Renal pelvis (tissue), 4 donors: Measurements from ENCODE around the gene C12orf54. TPM values are rescaled to one million over a fixed set of nuclear protein-coding genes. Genes with fewer than 3 reads are reported as not detected.
A peak's percentile ranks its signal among the peaks of the same experiment; 100 is the strongest.
"Not testable (repeated sequence)": the region's sequence is repeated elsewhere in the genome, so short reads cannot be mapped to it uniquely, and the experiment has no call there.

Experiments used
- DNase-seq: peaks from one replicate; pipeline ENCODE4 v3.0.0-alpha.2; 2013
- polyA plus RNA-seq, 3 donors: library from polyadenylated mRNA; unstranded; fragments of 120-200 nt; gene quantifications; one replicate each; pipeline ENCODE4 v1.2.1, GENCODE V29; 2013; ENCODE audit not compliant: insufficient read length in 3 of 3

Gene C12orf54
- polyA plus RNA-seq, 3 donors = 0.56 to 0.61 TPM; not detected in 1

DNA sequence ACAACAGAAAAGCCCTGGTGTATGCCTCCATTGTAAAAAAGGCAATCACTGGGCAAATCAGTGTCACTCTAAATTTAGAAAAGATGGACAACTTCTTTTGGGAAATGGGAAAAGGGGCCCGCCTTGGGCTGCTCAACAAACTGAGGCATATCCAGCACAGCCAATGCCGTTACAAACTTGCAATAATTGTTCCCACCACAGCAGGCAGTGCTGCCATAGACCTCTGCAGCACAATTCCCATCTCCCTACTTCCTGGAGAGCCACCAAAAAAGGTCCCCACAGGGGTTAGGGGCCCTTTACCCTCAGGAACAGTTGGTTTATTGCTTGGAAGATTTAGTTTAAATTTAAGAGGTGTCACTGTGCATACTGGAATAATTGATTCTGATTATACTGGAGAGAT, 26.7 kb downstream of the C12orf54 start:
- DNase-seq = no peak

DNA sequence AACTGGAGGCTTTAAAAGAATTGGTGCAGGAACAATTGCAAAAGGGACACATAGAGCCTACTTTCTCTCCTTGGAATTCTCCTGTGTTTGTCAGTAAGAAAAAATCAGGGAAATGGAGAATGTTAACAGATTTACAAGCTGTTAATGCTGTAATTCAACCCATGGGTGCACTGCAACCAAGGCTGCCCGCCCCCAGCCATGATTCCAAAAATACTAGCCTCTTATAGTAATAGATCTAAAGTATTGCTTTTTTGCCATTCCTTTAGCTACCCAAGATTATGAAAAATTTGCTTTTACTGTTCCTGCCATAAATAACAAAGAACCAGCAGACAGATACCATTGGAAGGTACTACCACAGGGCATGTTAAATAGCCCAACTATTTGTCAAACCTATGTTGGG, 27.8 kb downstream of the C12orf54 start:
- DNase-seq = no peak

DNA sequence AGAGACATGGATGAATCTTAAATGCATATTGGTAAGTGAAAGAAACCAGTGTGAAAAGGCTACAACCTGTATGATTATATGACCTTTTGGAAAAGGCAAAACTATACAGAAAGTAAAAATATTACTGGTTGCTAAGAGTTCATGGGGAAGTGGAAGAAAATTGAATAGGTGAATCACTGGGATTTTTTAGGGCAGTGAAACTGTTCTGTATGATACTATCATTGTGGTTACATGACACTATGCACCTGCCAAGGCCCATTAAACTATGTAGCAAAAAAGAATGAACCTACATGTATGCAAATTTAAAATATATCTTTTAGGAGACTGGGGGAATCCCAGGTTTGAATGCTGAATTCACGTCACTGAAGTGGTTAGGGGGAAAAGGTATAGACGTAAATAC, 30.6 kb downstream of the C12orf54 start:
- DNase-seq = no peak

DNA sequence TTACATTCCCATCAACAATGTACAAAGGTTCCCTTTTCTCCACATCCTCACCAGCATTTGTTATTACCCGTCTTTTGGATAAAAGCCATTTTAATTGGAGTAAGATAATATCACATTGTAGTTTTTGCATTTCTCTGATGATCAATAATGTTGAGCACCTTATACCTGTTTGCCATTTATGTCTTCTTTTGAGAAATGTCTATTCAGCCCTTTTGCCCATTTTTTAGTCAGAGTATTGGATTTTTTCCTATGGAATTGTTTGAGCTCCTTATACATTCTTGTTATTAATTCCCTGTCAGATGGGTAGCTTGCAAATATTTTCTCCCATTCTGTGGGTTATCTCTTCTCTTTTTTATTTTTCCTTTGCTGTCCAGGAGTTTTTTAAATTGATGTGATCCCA, 32.4 kb downstream of the C12orf54 start:
- DNase-seq = no peak

DNA sequence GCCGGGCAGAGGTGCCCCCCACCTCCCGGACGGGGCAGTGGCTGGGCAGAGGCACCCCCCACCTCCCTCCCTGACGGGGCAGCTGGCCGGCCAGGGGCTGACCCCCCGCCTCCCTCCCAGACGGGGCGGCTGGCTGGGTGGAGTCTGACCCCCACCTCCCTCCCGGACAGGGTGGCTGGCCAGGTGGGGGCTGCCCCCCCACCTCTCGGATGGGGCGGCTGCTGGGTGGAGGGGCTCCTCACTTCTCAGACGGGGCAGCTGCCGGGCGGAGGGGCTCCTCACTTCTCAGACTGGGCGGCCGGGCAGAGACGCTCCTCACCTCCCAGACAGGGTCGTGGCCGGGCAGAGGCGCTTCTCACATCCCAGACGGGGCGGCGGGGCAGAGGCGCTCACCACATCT, 38.1 kb downstream of the C12orf54 start:
- not testable (repeated sequence) for DNase-seq

DNA sequence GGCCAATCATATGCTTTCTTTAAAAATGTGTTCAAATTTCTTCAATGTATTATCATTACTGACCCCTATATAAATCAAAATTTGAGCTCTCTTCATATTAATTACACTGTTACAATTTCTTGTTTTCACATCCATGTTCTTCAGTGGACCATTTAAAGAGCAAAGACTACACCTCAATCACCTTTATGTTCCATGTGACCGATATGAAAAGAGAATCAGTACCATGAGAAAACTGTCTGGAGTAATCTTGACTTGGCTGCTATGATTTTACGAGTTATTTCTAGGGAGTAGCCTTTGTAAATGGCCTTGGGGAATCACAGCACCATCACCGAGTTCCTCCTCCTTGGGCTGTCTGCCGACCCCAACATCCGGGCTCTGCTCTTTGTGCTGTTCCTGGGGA, 43.0 kb downstream of the C12orf54 start, which contains the start of gene OR8S1:
Gene OR8S1 (plus strand): TSS at position 301 of the 400 bp plus-strand sequence. CDS start 0 bp downstream, at position 301.
- DNase-seq = no peak

DNA sequence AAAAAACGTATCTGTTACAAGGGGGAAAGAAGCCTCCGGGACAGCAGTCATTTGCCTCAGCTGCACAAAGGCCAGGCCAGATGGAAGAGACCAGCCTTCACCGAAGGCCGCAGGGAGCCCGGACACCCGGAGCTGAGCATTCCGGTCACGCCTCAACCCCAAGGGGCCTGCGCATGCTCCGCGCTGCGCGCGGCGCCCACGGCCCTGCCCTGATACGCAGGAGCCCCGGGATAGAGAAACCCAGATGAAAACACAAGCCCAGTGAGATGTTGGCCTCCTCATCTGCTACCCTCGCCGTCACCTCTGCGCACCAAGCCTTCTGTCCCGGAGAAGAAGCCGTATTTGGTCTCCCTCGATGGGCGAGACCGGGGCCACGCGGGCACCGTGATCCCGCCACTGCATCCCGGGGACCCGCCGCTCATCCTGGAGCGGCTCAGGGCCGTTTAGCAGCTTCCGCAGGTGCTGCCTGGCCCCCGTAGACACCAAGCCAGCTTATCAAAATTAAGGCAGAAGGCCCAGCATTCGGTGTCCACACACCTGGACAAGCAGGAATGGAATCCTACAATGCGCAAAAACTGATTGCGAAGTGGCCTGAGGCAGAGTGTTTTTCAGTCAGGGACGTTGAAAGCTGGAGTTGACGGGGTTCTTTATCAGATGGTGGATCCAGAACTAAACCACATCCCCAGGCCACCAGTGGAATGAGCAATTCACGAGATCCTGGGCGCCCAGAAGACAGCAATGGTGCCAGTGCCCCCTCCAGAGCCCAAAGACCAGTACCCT, 45.8 kb downstream of the C12orf54 start:
- no peak for DNase-seq

DNA sequence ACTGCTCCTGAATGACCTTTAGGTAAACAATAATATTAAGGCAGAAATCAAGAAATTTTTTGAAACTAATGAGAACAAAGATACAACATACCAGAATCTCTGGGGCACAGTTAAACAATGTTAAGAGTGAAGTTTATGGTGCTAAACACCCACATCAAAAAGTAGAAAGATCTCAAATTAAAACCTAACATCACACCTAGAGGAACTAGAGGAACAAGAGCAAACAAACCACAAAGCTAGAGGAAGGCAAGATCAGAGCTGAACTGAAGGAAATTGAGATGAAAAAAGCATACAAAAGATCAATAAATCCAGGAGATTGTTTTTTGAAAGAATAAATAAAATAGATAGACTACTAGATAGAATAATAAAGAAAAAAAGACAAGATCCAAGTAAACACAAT, 50.3 kb downstream of the C12orf54 start:
- no peak for DNase-seq

DNA sequence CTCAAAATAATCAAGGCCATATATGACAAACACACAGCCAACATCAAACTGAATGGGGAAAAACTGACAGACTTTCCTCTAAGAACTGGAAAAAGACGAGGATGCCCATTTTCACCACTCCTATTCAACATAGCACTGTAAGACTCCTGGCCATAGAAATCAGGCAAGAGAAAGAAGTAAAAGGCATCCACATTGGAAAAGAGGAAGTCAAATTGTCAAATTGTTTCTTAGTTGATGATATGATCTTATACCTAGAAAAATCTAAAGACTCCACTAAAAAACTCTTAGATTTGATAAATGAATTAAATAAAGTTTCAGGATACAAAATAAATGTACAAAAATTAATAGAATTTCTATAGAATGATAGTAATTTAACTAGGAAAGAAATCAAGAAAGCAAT, 54.3 kb downstream of the C12orf54 start:
- DNase-seq = no peak

DNA sequence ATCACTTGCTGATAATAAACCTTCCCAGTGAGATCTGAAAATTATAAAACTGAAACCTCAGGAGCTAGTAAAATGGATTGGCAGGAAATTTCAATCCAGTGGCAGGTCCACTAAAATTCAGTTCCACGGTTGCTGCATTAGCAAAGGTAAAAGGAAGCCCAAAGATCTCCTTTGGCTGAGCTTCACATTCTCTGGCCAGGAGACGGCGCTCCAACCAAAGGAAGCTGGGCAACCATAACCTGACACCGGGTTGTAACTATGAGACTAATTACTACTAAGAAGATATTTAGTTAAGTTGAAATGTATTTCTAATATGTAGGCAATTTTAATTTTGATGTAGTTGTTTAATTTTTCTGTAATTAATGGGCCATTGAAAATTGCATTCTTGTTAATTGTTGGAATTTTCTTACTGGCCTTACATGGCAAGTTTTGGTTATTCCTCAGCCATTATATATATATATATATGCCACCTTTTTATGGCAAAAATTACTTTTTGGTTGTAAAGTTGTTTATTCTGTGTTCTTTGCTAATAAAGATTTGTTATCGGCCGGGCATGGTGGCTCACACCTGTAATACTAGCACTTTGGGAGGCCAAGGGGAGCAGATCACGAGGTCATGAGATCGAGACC, 60.1 kb downstream of the C12orf54 start:
- peak; percentile 9 for DNase-seq

DNA sequence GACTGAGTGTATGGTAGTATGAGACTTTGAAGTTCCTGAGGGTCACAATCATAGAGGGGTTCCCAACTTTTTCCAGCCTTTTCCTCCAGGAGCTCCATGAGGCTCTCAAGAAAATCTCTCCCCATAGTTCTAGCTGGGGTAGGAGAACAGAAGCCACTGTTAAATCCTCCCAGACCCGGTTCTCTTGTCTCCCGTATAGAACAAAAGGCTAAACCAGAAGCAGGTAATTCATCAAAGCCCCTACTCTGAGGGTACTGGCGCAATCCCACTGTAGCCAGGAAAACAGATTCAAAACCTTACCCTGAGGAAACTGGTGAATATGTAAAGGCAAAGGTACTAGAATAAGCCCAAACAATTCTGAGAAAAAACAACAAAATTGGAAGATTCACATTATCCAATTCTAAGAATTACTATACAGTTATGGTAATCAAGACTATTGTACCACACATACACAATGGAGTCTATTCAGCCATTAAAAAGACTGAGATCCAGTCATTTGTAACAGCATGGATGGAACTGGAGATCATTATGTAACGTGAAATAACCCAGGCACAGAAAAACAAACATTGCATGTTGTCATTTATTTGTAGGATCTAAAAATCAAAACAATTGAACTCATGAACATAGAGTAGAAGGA, 63.7 kb downstream of the C12orf54 start:
- no peak for DNase-seq

Other genes with a start within 250 kb of the C12orf54 start
- gene ZNF641, start 131.6 kb upstream of the C12orf54 start, polyA plus RNA-seq = 10 to 100 TPM; 22.5 to 25.1 (median 23.4) TPM
- under 1 TPM in 1 of 3 donors, not detected in 2; 0.16 TPM for gene ANP32D, start 9.9 kb upstream of the C12orf54 start, polyA plus RNA-seq
- gene OR8S1, start 43.1 kb downstream of the C12orf54 start, polyA plus RNA-seq = not detected
- not detected for gene LALBA, start 87.5 kb downstream of the C12orf54 start, polyA plus RNA-seq
- gene KANSL2, start 199.7 kb downstream of the C12orf54 start, polyA plus RNA-seq = 10 to 100 TPM; 47.2 to 51.7 (median 50.9) TPM
- gene CCNT1, start 234.2 kb downstream of the C12orf54 start, polyA plus RNA-seq = 10 to 100 TPM; 26.6 to 35.1 (median 31.7) TPM